ENCODE data around the gene MSX2.

Gene MSX2

GRCh38 chr5:174725991-174726601 is 1.7 kb downstream of the MSX2 start:
- no peak for DNase-seq (ENCODE audit: low read depth, low spot score)
- no peak overlapping the region; the same call in none of the 2 replicates for H3K4me3 ChIP-seq (ENCODE audit: low read depth, low read length)
- ChIA-PET POLR2A (no interaction called here), CTCF (no interaction called here)
- no peak for TF ChIP-seq CTCF (IDR thresholded peaks at IDR 0.05; ENCODE audit: insufficient read depth, low read length, missing control alignments)

- no peak overlapping the region for H3K4me3 ChIP-seq (ENCODE audit: low read depth, low read length)
- no peak for DNase-seq (ENCODE audit: low read depth, low spot score)
- ChIA-PET POLR2A (no interaction called here), CTCF (interaction anchor here (0.7 to 1.0 kb wide), 2 partner anchors 27 to 308 kb away, joined by 3 read pairs; no protein-coding TSS in a partner anchor)
- TF ChIP-seq CTCF (IDR thresholded peaks at IDR 0.05; ENCODE audit: insufficient read depth, low read length, missing control alignments): no peak
These were observed 2.8 kb downstream of the MSX2 start for GRCh38 chr5:174726916-174727793.

GRCh38 chr5:174727794-174728680 is 3.7 kb downstream of the MSX2 start:
- no peak overlapping the region for H3K4me3 ChIP-seq (ENCODE audit: low read depth, low read length)
- TF ChIP-seq CTCF (IDR thresholded peaks at IDR 0.05; ENCODE audit: insufficient read depth, low read length, missing control alignments): no peak
- ChIA-PET POLR2A (no interaction called here), CTCF (interaction anchor here (0.7 to 1.0 kb wide), 2 partner anchors 26 to 308 kb away, joined by 3 read pairs; no protein-coding TSS in a partner anchor)
- no peak for DNase-seq (ENCODE audit: low read depth, low spot score)

GRCh38 chr5:174729075-174729680 is 4.8 kb downstream of the MSX2 start:
- DNase-seq (ENCODE audit: low read depth, low spot score): no peak
- POLR2A ChIA-PET: no interaction called here
- no peak for TF ChIP-seq CTCF (IDR thresholded peaks at IDR 0.05; ENCODE audit: insufficient read depth, low read length, missing control alignments)
- no peak overlapping the region for H3K4me3 ChIP-seq (ENCODE audit: low read depth, low read length)
- CTCF ChIA-PET: no interaction called here

- no peak for TF ChIP-seq CTCF (IDR thresholded peaks at IDR 0.05; ENCODE audit: insufficient read depth, low read length, missing control alignments)
- no peak for DNase-seq (ENCODE audit: low read depth, low spot score)
- ChIA-PET POLR2A (no interaction called here), CTCF (interaction anchor here (1.6 to 2.0 kb wide), 2 partner anchors 62 to 308 kb away, joined by 4 read pairs; no protein-coding TSS in a partner anchor)
- H3K4me3 ChIP-seq (ENCODE audit: low read depth, low read length): no peak overlapping the region
These were observed 7.0 kb downstream of the MSX2 start for GRCh38 chr5:174731214-174732035.
